GM23338 (cell line): ENCODE results near the gene GLI3.

ENCODE experiments used
- CREB1 ChIP-seq: fragments of 250-450 bp; sonication (Bioruptor Pico); IDR thresholded peaks from 2 replicates; pipeline ENCODE4 v1.5.0; 2020; ENCODE audit warnings: low read depth, mild to moderate bottlenecking, moderate library complexity
- CTCF ChIP-seq, 2 experiments: fragments of 200-600 bp in 1 of 2; sonication (generic) in 1 of 2; conservative IDR thresholded peaks; 2 replicates each; pipeline versions ENCODE4 v1.5.1 to v1.6.1; 2016 to 2017; ENCODE audit warnings: antibody characterized with exemption in 2 of 2, low read depth in 2 of 2, mild to moderate bottlenecking in 2 of 2, moderate library complexity in 1 of 2
- ETS1 ChIP-seq: IDR thresholded peaks from 2 replicates; pipeline ENCODE4 v1.6.1; 2016; ENCODE audit warnings: antibody characterized with exemption
- EZH2 ChIP-seq: fragments of 200-600 bp; sonication (generic); IDR thresholded peaks from one replicate; pipeline ENCODE4 v1.8.0; 2017; ENCODE audit warnings: antibody characterized with exemption, mild to moderate bottlenecking, low read depth; ENCODE audit not compliant: unreplicated experiment
- EZH2phosphoT487 ChIP-seq: fragments of 200-600 bp; sonication (generic); IDR thresholded peaks from one replicate; pipeline ENCODE4 v1.8.1; 2018; ENCODE audit warnings: antibody characterized with exemption; ENCODE audit not compliant: unreplicated experiment
- JUNB ChIP-seq: IDR thresholded peaks from one replicate; pipeline ENCODE4 v1.6.1; 2016; ENCODE audit warnings: antibody characterized with exemption; ENCODE audit not compliant: unreplicated experiment
- POLR2AphosphoS5 ChIP-seq: IDR thresholded peaks from 2 replicates; pipeline ENCODE4 v1.6.1; 2016; ENCODE audit warnings: antibody characterized with exemption, low read depth
- REST ChIP-seq: IDR thresholded peaks from one replicate; pipeline ENCODE4 v1.6.1; 2018; ENCODE audit warnings: antibody characterized with exemption; ENCODE audit not compliant: unreplicated experiment
- STAT1 ChIP-seq: IDR thresholded peaks from one replicate; pipeline ENCODE4 v1.6.1; 2016; ENCODE audit warnings: antibody characterized with exemption; ENCODE audit not compliant: unreplicated experiment
- ZNF114 ChIP-seq: fragments of 250-450 bp; sonication (Bioruptor Pico); IDR thresholded peaks from 2 replicates; pipeline ENCODE4 v1.5.0; 2020; ENCODE audit warnings: mild to moderate bottlenecking, moderate library complexity
- ZNF331 ChIP-seq: fragments of 250-450 bp; sonication (Bioruptor Pico); IDR thresholded peaks from 2 replicates; pipeline ENCODE4 v1.5.0; 2020; ENCODE audit warnings: low read depth, mild to moderate bottlenecking, moderate library complexity
- ZNF462 ChIP-seq: fragments of 250-450 bp; sonication (Bioruptor Pico); IDR thresholded peaks from 2 replicates; pipeline ENCODE4 v1.5.0; 2020; ENCODE audit warnings: mild to moderate bottlenecking, moderate library complexity

GRCh38 chr7:42135728-42136127 is 101.3 kb downstream of the GLI3 start:
- TF ChIP-seq CTCF (conservative IDR thresholded peaks at IDR 0.05; ENCODE audit: low read depth in 2 of 2) (no peak), REST (no peak), POLR2AphosphoS5 (no peak), CREB1 (CRISPR knock-in tag) (no peak), JUNB (no peak), EZH2phosphoT487 (no peak), STAT1 (no peak), EZH2 (no peak), ZNF462 (CRISPR knock-in tag) (no peak), ZNF114 (CRISPR knock-in tag) (no peak), ZNF331 (CRISPR knock-in tag) (no peak), ETS1 (no peak)
